CD4-positive, alpha-beta T cell treated with Interleukin-6 at 100 ng/mL for 8 hours (primary cell): Measurements from ENCODE around the gene GNAI2.

Experiments
- DNase-seq: peaks from one replicate; pipeline ENCODE4 v3.0.0-alpha.2; 2020; ENCODE audit warnings: mixed read lengths, low spot score

GNAI2 gene

GRCh38 chr3:50297896-50298725 lies 62.1 kb downstream of the GNAI2 start:
- DNase-seq: no peak

DNA sequence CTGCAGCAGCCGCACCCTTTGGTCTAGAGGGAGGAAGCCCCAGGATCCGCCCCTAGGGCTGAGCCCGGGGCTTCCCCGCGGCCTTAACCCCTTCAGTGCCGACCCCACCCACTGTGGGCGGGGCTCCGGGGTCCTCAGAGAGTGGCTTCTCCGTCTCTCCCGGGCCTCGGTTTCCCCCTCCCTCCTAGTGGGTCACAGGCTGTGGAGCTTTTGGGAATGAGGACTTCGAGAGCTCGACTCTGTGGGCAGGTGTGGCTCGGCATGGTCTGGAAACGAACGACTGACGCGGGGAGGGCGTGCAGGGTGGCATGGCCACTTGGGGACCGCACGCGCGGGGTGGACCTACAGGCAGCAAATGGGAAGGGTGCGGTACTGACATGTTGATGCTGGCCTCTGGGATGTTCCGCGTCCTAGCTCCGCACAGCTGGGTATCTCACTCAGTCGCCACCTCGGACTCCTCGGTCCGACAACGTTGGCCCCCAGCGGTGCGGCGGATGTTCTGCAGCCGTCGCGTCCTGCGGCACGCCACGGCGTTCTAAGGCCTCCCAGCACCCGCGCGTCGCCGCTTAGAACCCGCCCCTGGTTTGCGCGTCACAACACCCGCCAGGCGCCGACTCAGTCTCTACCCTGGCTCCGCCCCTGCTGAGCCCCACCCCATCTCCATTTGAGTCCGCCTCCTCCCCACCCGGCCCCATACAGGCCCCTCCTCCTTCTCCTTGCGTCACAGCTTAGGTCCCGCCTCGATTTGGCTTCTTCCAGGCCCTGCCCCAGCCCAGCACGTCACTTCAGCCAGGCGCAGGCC lies 63.0 kb downstream of the GNAI2 start, which contains the start of the genes HYAL3 and NAA80:
TSS of gene HYAL3 (minus strand) at position 570 of the 802 bp plus-strand sequence. CDS start 3,803 bp downstream, outside the sequence.
TSS of gene NAA80 (minus strand) at position 570 of the 802 bp plus-strand sequence. CDS start 1,942 bp downstream, outside the sequence.
- peak; percentile 100 for DNase-seq

- DNase-seq: no peak
Observed at GRCh38 chr3:50299638-50299928, 63.6 kb downstream of the GNAI2 start.

DNA sequence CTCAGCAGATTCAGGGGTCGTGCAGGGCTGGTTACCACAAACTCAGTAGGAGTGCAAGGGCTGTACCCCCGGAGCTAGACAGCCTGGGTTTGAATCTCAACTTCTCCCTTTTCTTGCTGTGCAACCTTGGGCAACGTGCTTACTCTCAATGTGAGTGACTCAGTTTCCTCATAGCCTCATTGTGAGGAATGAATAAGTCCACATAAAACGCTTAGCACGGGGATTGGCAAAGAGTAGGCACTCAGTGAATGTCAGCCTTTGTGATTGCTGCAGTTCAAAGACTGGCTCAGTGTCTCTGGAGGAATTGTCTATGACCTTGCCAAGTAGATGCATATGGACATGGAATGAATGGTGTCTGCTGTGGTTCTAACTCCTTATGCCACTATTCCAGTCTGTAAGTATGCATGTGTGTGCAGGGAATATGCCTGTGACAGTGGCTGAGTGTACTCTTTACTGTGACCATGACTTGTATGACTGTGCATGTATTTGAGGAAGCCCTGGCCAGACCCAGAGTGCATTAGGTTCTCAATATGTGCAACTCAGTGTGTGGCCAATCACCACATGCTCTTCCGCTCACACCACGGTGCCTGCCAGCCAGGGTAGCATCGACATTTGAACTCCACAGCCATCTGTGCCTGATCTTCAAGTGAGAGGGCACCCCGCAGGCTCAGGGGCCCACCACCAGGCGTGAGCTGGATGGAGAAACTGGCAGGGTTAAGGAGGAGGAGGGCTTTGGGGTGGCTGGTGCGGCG lies 64.1 kb downstream of the GNAI2 start:
- DNase-seq: no peak

- DNase-seq: no peak
Observed at GRCh38 chr3:50300681-50301254, 64.8 kb downstream of the GNAI2 start.

- no peak for DNase-seq
Observed at GRCh38 chr3:50302095-50303012, 66.3 kb downstream of the GNAI2 start.

- no peak for DNase-seq
Observed at GRCh38 chr3:50303013-50303815, 67.2 kb downstream of the GNAI2 start, which contains the start of gene HYAL1. Gene HYAL1, minus strand, starts transcription at chr3:50303574. Its CDS starts 618 bp downstream, at chr3:50302956.

GRCh38 chr3:50304601-50305000 lies 68.6 kb downstream of the GNAI2 start:
- DNase-seq: no peak
